Right renal cortex interstitium (tissue), 3 donors: ENCODE data around the gene WDR86. TPM values are rescaled to one million over a fixed set of nuclear protein-coding genes. Genes with fewer than 3 reads are reported as not detected.

Source experiments
- polyA plus RNA-seq, 3 donors: library from polyadenylated mRNA; unstranded; fragments of 120-200 nt; gene quantifications; one replicate each; pipeline ENCODE4 v1.2.1, GENCODE V29; 2013; ENCODE audit not compliant: insufficient read length in 3 of 3

Gene WDR86
- polyA plus RNA-seq, 3 donors = 20.4 to 23.6 (median 21.1) TPM

Other genes with a start within 250 kb of the WDR86 start
- gene GBX1, start 242.3 kb downstream of the WDR86 start, polyA plus RNA-seq = under 1 TPM in 2 of 3 donors, not detected in 1; 0.14 to 0.18 TPM
- not detected for gene ASB10, start 222.8 kb downstream of the WDR86 start, polyA plus RNA-seq
- not detected for gene H2BK1, start 199.6 kb downstream of the WDR86 start, polyA plus RNA-seq
- 10 to 100 TPM; 23.3 to 24.8 (median 24.3) TPM for gene ABCF2, start 182.8 kb downstream of the WDR86 start, polyA plus RNA-seq
- 10 to 100 TPM; 20.4 to 22.6 (median 21.4) TPM for gene CHPF2, start 177.6 kb downstream of the WDR86 start, polyA plus RNA-seq
- gene SMARCD3, start 161.3 kb downstream of the WDR86 start, polyA plus RNA-seq = 10 to 100 TPM; 52.6 to 58.6 (median 54.5) TPM
- 10 to 100 TPM; 80.3 to 97.9 (median 86.6) TPM for gene NUB1, start 68.2 kb downstream of the WDR86 start, polyA plus RNA-seq
- 1 to 10 TPM; 1.7 to 2.2 (median 2.1) TPM for gene CRYGN, start 30.1 kb upstream of the WDR86 start, polyA plus RNA-seq
- gene RHEB, start 109.9 kb upstream of the WDR86 start, polyA plus RNA-seq = 100 to 1,000 TPM; 147 to 154 (median 149) TPM